Ishikawa (cell line): ENCODE results near the gene TSC22D3.

Experiments
- CEBPB ChIP-seq: IDR thresholded peaks from 2 replicates; pipeline ENCODE4 v1.6.1; 2012
- CREB1 ChIP-seq: IDR thresholded peaks from 2 replicates; pipeline ENCODE4 v1.6.1; 2012; ENCODE audit warnings: low read depth
- EGR1 ChIP-seq: IDR thresholded peaks from 2 replicates; pipeline ENCODE4 v1.6.1; 2012
- EP300 ChIP-seq: IDR thresholded peaks from 2 replicates; pipeline ENCODE4 v1.6.1; 2012; ENCODE audit warnings: borderline replicate concordance
- FOXM1 ChIP-seq: IDR thresholded peaks from 2 replicates; pipeline ENCODE4 v1.6.1; 2012; ENCODE audit warnings: low read depth, borderline replicate concordance
- MAX ChIP-seq: IDR thresholded peaks from 2 replicates; pipeline ENCODE4 v1.6.1; 2012
- NFIC ChIP-seq: IDR thresholded peaks from 2 replicates; pipeline ENCODE4 v1.6.1; 2012
- RAD21 ChIP-seq: IDR thresholded peaks from 2 replicates; pipeline ENCODE4 v1.6.1; 2012; ENCODE audit warnings: low read depth
- TAF1 ChIP-seq: IDR thresholded peaks from 2 replicates; pipeline ENCODE4 v1.6.1; 2012; ENCODE audit warnings: low read depth, mild to moderate bottlenecking
- TCF12 ChIP-seq: IDR thresholded peaks from 2 replicates; pipeline ENCODE4 v1.6.1; 2012; ENCODE audit warnings: low read depth
- TEAD4 ChIP-seq: IDR thresholded peaks from 2 replicates; pipeline ENCODE4 v1.6.1; 2012
- USF1 ChIP-seq: IDR thresholded peaks from 2 replicates; pipeline ENCODE4 v1.6.1; 2012
- YY1 ChIP-seq: IDR thresholded peaks from 2 replicates; pipeline ENCODE4 v1.6.1; 2012; ENCODE audit warnings: low read depth
- ZBTB7A ChIP-seq: IDR thresholded peaks from 2 replicates; pipeline ENCODE4 v1.6.1; 2012; ENCODE audit warnings: low read depth
- TF ChIP-seq, protein P1 (sequence below): IDR thresholded peaks from 2 replicates; pipeline ENCODE4 v1.6.1; 2012; ENCODE audit warnings: low read depth, mild to moderate bottlenecking

The TSC22D3 gene

GRCh38 chrX:107730298-107730655, 45.3 kb downstream of the TSC22D3 start:
- TF ChIP-seq RAD21 (no peak), TAF1 (no peak), YY1 (no peak), TCF12 (no peak), CREB1 (no peak), ZBTB7A (no peak), EP300 (no peak), TEAD4 (no peak), NFIC (no peak), MAX (no peak), FOXM1 (no peak)
- TF ChIP-seq, protein P1, sequence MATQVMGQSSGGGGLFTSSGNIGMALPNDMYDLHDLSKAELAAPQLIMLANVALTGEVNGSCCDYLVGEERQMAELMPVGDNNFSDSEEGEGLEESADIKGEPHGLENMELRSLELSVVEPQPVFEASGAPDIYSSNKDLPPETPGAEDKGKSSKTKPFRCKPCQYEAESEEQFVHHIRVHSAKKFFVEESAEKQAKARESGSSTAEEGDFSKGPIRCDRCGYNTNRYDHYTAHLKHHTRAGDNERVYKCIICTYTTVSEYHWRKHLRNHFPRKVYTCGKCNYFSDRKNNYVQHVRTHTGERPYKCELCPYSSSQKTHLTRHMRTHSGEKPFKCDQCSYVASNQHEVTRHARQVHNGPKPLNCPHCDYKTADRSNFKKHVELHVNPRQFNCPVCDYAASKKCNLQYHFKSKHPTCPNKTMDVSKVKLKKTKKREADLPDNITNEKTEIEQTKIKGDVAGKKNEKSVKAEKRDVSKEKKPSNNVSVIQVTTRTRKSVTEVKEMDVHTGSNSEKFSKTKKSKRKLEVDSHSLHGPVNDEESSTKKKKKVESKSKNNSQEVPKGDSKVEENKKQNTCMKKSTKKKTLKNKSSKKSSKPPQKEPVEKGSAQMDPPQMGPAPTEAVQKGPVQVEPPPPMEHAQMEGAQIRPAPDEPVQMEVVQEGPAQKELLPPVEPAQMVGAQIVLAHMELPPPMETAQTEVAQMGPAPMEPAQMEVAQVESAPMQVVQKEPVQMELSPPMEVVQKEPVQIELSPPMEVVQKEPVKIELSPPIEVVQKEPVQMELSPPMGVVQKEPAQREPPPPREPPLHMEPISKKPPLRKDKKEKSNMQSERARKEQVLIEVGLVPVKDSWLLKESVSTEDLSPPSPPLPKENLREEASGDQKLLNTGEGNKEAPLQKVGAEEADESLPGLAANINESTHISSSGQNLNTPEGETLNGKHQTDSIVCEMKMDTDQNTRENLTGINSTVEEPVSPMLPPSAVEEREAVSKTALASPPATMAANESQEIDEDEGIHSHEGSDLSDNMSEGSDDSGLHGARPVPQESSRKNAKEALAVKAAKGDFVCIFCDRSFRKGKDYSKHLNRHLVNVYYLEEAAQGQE = no peak

- TF ChIP-seq, protein P1 = no peak
- TF ChIP-seq CREB1 = no peak
- TF ChIP-seq TAF1 = no peak
- no peak for TF ChIP-seq TCF12
- no peak for TF ChIP-seq NFIC
- no peak for TF ChIP-seq RAD21
- TF ChIP-seq ZBTB7A = no peak
These were observed 45.9 kb downstream of the TSC22D3 start for GRCh38 chrX:107729558-107730297.

DNA sequence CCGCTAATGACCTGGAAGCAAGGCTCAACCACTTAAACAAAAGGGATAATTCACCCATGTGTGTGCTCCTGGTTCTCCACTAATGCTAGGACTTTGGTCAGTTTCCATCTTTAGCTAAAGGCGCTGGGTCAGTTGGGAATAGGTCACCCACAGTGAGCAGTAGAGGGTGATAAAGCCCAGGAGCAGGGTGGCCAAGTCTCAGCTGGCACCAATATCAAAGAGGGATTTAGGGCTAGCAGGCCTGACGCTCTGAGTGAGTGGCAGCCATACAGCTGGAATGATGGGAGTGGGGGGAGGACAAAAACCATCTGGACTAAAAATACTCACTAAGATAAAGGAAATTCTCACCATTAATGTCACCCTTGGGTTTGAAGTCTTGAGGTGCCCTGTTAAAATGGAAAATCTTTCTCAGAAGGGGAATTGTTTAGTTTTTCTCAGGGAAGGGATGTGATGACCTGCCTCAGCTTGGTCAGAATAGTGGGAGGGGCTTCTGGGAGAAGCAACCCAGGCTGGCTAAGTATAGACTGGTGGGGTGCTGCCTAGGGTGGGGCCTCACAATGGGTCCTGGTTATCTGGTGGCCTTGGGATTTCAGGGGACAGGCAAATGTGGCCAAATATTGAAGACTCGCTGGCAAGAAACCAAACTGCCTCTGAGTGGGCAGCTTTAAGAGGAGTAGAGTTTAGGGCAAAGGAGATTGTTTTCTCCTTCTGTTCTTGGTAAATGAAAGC, 47.1 kb downstream of the TSC22D3 start:
- no peak for TF ChIP-seq YY1

DNA sequence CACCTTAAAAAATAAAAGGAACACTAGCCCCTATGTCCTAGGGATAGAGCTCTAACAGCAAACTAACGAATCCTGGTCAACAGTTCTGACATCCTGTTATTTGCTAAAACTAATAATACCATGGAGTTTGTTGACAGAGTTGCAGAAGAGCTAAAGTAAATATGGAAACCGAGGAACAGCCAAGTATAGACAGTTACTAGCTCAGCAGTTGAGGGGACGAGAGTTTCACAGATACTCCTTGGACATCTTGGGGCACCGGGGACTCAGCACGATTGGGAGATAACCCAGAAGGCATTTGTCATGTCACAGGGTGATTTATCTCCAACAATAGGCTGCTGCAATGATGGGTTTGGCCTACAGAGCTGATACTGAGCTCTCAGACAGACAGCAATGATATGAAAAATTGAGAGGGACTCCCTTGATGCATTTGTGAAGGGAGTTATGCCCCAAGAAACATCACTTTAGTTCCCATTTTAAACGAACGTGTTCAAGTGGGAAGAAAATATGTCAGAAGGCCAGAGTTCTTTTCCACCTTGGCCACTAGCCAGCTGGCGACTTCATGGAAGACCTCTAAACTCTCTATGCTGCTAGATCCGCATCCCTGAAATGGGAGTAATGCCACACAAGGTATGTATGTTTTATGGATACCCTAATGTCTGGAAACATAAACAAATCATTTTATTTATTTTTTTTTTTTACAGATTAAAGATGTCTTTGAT, 48.6 kb downstream of the TSC22D3 start:
- no peak for TF ChIP-seq TCF12
- no peak for TF ChIP-seq NFIC
- no peak for TF ChIP-seq EGR1
- no peak for TF ChIP-seq TEAD4
- TF ChIP-seq CEBPB = no peak
- TF ChIP-seq, protein P1 = no peak
- no peak for TF ChIP-seq USF1
- no peak for TF ChIP-seq TAF1
- TF ChIP-seq YY1 = no peak
- TF ChIP-seq MAX = no peak
- TF ChIP-seq EP300 = no peak
- no peak for TF ChIP-seq ZBTB7A
- no peak for TF ChIP-seq FOXM1
